NB4 (cell line): ENCODE results near the gene TIPARP.
"Not testable (repeated sequence)": the region's sequence is repeated elsewhere in the genome, so short reads cannot be mapped to it uniquely, and the experiment has no call there.

Experiments used
- POLR2A ChIP-seq: IDR thresholded peaks from 2 replicates; pipeline ENCODE4 v1.6.1; 2011; ENCODE audit warnings: mild to moderate bottlenecking; ENCODE audit not compliant: insufficient read length; ENCODE audit errors: extremely low read depth
- TF ChIP-seq, protein P1 (sequence below): IDR thresholded peaks from one replicate; pipeline ENCODE4 v1.5.1; 2012; ENCODE audit warnings: low read depth, low read length
- TF ChIP-seq, protein P2 (sequence below): IDR thresholded peaks from 2 replicates; pipeline ENCODE4 v1.6.1; 2011; ENCODE audit warnings: low read depth, low read length

DNA sequence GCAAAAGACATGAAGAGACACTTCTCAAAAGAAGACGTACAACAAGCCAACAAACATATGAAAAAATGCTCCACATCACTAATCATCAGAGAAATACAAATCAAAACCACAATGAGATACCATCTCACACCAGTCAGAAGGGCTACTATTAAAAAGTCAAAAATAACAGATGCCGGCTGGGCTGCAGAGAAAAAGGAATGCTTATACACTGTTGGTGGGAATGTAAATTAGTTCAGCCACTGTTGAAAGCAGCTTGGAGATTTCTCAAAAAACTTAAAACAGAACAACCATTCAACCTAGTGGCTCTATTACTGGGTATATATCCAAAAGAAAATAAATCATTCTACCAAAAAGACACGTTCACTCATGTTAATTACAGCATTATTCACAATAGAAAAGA lies 60.3 kb downstream of the TIPARP start:
- TF ChIP-seq, protein P1, sequence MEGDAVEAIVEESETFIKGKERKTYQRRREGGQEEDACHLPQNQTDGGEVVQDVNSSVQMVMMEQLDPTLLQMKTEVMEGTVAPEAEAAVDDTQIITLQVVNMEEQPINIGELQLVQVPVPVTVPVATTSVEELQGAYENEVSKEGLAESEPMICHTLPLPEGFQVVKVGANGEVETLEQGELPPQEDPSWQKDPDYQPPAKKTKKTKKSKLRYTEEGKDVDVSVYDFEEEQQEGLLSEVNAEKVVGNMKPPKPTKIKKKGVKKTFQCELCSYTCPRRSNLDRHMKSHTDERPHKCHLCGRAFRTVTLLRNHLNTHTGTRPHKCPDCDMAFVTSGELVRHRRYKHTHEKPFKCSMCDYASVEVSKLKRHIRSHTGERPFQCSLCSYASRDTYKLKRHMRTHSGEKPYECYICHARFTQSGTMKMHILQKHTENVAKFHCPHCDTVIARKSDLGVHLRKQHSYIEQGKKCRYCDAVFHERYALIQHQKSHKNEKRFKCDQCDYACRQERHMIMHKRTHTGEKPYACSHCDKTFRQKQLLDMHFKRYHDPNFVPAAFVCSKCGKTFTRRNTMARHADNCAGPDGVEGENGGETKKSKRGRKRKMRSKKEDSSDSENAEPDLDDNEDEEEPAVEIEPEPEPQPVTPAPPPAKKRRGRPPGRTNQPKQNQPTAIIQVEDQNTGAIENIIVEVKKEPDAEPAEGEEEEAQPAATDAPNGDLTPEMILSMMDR = not testable (repeated sequence)
- TF ChIP-seq, protein P2, sequence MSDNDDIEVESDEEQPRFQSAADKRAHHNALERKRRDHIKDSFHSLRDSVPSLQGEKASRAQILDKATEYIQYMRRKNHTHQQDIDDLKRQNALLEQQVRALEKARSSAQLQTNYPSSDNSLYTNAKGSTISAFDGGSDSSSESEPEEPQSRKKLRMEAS = not testable (repeated sequence)
- not testable (repeated sequence) for TF ChIP-seq POLR2A
